PC-9 (cell line): ENCODE data around the gene TMEM50A. TPM values are rescaled to one million over a fixed set of nuclear protein-coding genes. Genes with fewer than 3 reads are reported as not detected.
"Not testable (repeated sequence)": the region's sequence is repeated elsewhere in the genome, so short reads cannot be mapped to it uniquely, and the experiment has no call there.

Experiments used
- Bru-seq: library from RNA; stranded (reverse); fragments of 400-500 nt; gene quantifications from one replicate; lab custom pipeline; 2021; lab: Mats Ljungman, UMichigan
- BruChase-seq, 2 experiments: library from RNA; stranded (reverse); fragments of 400-500 nt; gene quantifications; one replicate each; lab custom pipeline; 2021; lab: Mats Ljungman, UMichigan
- BruUV-seq: library from RNA; stranded (reverse); fragments of 400-500 nt; replicated peaks from 2 replicates; lab custom pipeline; 2021; lab: Mats Ljungman, UMichigan
- CTCF ChIA-PET: fragments of 300-600 bp; sonication (Branson Sonifier 250); formaldehyde crosslinking; loops from one replicate; lab custom pipeline; 2022; ENCODE audit warnings: antibody characterized with exemption; lab: Charles Lee
- POLR2A ChIA-PET: fragments of 300-600 bp; sonication (Branson Sonifier 250); formaldehyde crosslinking; loops from one replicate; lab custom pipeline; 2022; ENCODE audit warnings: antibody characterized with exemption; ENCODE audit not compliant: unreplicated experiment; lab: Charles Lee
- DNase-seq, 2 experiments: peaks; one replicate each; pipeline versions ENCODE4 v3.0.0 to v3.0.0-alpha.2; 2015 to 2022; ENCODE audit warnings: mixed read lengths in 1 of 2
- H2AFZ ChIP-seq: fragments of 200-600 bp; sonication (generic); 2 replicates; pipeline ENCODE4 v1.8.1; 2017; ENCODE audit warnings: antibody characterized with exemption
- H3F3A ChIP-seq: fragments of 200-600 bp; sonication (generic); 2 replicates; pipeline ENCODE4 v1.8.1; 2017; ENCODE audit warnings: antibody characterized with exemption, mild to moderate bottlenecking, low read depth; ENCODE audit not compliant: insufficient read depth
- H3K27ac ChIP-seq: fragments of 200-600 bp; sonication (generic); 2 replicates; pipeline ENCODE4 v1.6.1; 2016; ENCODE audit warnings: mixed run types
- H3K27me3 ChIP-seq: fragments of 200-600 bp; sonication (generic); 2 replicates; pipeline ENCODE4 v1.6.1; 2016; ENCODE audit warnings: low read depth, mixed run types; ENCODE audit not compliant: insufficient read depth
- H3K36me3 ChIP-seq: fragments of 200-600 bp; sonication (generic); 2 replicates; pipeline ENCODE4 v1.6.1; 2016; ENCODE audit warnings: low read depth, mixed run types
- H3K4me1 ChIP-seq: fragments of 200-600 bp; sonication (generic); replicated peaks from 2 replicates; pipeline ENCODE4 v1.6.1; 2016; ENCODE audit warnings: mixed run types; ENCODE audit not compliant: insufficient read depth
- H3K4me2 ChIP-seq: fragments of 200-600 bp; sonication (generic); 2 replicates; pipeline ENCODE4 v1.6.1; 2017; ENCODE audit warnings: mixed run types
- H3K4me3 ChIP-seq: fragments of 200-600 bp; sonication (generic); 2 replicates; pipeline ENCODE4 v1.6.1; 2016; ENCODE audit warnings: mixed run types
- H3K79me2 ChIP-seq: fragments of 200-600 bp; sonication (generic); 2 replicates; pipeline ENCODE4 v1.6.1; 2017; ENCODE audit warnings: low read depth, mixed run types
- H3K9me2 ChIP-seq: fragments of 200-600 bp; sonication (generic); 2 replicates; pipeline ENCODE4 v1.8.1; 2017; ENCODE audit warnings: mild to moderate bottlenecking; ENCODE audit not compliant: insufficient read depth
- H3K9me3 ChIP-seq: fragments of 200-600 bp; sonication (generic); 2 replicates; pipeline ENCODE4 v1.8.1; 2016; ENCODE audit warnings: low read depth; ENCODE audit not compliant: insufficient read depth
- H4K20me1 ChIP-seq: fragments of 200-600 bp; sonication (generic); 2 replicates; pipeline ENCODE4 v1.8.1; 2017; ENCODE audit not compliant: insufficient read depth
- EZH2 ChIP-seq: fragments of 200-600 bp; sonication (generic); IDR thresholded peaks from 2 replicates; pipeline ENCODE4 v1.8.0; 2017; ENCODE audit warnings: antibody characterized with exemption, low read depth
- intact Hi-C: fragments of 100-400 bp; cut with micrococcal nuclease; formaldehyde crosslinking; loops from one replicate; pipeline ENCODE4 v1.10.0; 2022; ENCODE audit not compliant: unreplicated experiment
- long read RNA-seq: library from polyadenylated mRNA; stranded (forward); transcript quantifications from one replicate; pipeline ENCODE4 v2.0.0, GENCODE V29; 2022
- total RNA-seq: library from RNA; stranded (reverse); gene quantifications from 2 replicates; pipeline ENCODE4 v1.2.3, GENCODE V29; 2021
- TF ChIP-seq, protein P1 (sequence below): fragments of 200-600 bp; sonication (generic); conservative IDR thresholded peaks from 2 replicates; pipeline ENCODE4 v1.6.1; 2017; ENCODE audit warnings: mixed run types, antibody characterized with exemption, mild to moderate bottlenecking, moderate library complexity

TMEM50A gene
- 59.4 and 81.9 TPM in 2 replicates for total RNA-seq
- percentile 76 among the genes with signal in this experiment for Bru-seq, nascent RNA
- percentile 73 among the genes with signal in this experiment for BruChase-seq, experiment 1, labeled RNA remaining after a 2-hour chase
- percentile 85 among the genes with signal in this experiment for BruChase-seq, experiment 2, labeled RNA remaining after a 6-hour chase
- long read RNA-seq, transcript TMEM50A-201 (7 exons, 2,683 nt): major isoform, 131 of 146 reads
- long read RNA-seq, partial matches to known transcripts: 4 of 146 reads
- long read RNA-seq, other reads (novel, unspliced or antisense): 9 of 146 reads

DNA sequence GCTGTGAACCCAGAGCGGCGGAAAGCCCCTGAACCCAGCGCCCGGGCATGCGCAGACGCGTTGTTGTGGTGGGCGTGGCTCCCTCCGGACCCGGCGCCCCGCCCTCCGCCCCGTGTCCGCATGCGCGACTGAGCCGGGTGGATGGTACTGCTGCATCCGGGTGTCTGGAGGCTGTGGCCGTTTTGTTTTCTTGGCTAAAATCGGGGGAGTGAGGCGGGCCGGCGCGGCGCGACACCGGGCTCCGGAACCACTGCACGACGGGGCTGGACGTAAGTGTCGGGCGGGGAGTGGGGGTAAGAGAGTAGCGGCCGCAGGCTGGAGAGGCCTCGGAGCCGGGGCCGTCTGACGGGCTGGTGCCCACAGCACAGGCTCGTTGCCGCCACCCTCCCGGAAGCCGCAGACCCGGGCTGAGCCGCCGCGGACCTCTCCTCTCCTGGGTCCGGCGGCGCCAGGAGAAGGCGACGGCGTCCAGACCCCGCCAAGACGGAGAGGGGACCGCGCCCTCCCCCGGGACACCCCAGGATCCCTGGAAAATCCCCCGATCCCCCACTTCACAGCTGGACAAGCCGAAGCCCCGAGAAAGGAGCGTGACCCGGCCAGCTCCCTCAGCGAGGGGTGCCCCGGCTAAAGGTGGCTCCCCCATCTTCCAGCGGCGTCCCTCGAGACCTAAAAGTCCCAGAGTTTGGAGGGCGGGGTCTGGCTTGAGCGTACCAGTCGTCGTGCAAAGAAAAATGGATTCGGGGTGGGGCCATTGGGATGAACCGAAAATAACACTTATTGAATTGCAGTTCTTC lies at the start of gene TMEM50A:
TMEM50A (plus strand) TSS at position 147 of the 794 bp plus-strand sequence. CDS start 2,153 bp downstream, outside the sequence.
- POLR2A ChIA-PET: no interaction called here

DNA sequence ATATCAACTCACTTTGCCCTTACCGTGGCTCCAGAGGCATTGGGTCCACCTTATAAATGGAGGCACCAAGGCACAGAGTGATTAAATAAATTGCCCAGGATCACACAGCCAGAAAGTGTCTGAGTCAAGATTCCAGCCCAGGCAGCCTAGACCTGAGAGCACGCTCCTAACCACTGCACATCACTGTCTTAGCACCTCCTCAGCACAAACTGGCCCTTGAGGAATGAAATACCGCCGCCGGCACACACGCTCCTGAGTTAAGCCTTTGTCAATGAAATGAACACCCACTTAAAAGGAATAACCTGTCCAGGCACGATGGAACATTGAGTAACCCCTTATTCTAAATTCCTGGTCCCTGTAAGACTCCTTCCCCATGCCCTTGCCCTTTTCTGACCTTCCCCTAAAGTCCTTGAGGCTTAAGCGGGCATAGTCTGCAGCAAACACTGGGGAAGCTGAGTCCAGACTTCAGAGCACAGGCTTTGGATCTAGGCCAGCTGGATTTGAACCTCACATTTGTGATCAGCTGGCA lies 49.5 kb upstream of the TMEM50A start:
- H3K79me2 ChIP-seq, DNase-seq, H3K27me3 ChIP-seq, H4K20me1 ChIP-seq, BruUV-seq, H3K36me3 ChIP-seq, H3F3A ChIP-seq, H3K9me2 ChIP-seq, H2AFZ ChIP-seq, H3K4me2 ChIP-seq, CTCF ChIA-PET, H3K4me1 ChIP-seq, H3K4me3 ChIP-seq, H3K27ac ChIP-seq, intact Hi-C loops, H3K9me3 ChIP-seq, POLR2A ChIA-PET: not testable (repeated sequence)

More for the DNA sequence above, at the start of gene TMEM50A:
- no peaks in the 10 kb centered on the region for H3K27me3 ChIP-seq
- intact Hi-C loops: no loop called here
- CTCF ChIA-PET: interaction anchor here (0.6 kb wide), 1 partner anchor 104 kb away, joined by 3 read pairs; no protein-coding TSS in a partner anchor
- peak within 1 kb of the TSS; percentile 82 for H2AFZ ChIP-seq
- peak; percentile 60 to 88 for DNase-seq
- H3K36me3 ChIP-seq: no peaks in the 10 kb centered on the region
- peak within 1 kb of the TSS; percentile 67 for H3K27ac ChIP-seq
- H3K9me2 ChIP-seq: no peaks in the 10 kb centered on the region
- BruUV-seq: TSS peak; percentile 68
- TF ChIP-seq EZH2: no peak
- TF ChIP-seq, protein P1, sequence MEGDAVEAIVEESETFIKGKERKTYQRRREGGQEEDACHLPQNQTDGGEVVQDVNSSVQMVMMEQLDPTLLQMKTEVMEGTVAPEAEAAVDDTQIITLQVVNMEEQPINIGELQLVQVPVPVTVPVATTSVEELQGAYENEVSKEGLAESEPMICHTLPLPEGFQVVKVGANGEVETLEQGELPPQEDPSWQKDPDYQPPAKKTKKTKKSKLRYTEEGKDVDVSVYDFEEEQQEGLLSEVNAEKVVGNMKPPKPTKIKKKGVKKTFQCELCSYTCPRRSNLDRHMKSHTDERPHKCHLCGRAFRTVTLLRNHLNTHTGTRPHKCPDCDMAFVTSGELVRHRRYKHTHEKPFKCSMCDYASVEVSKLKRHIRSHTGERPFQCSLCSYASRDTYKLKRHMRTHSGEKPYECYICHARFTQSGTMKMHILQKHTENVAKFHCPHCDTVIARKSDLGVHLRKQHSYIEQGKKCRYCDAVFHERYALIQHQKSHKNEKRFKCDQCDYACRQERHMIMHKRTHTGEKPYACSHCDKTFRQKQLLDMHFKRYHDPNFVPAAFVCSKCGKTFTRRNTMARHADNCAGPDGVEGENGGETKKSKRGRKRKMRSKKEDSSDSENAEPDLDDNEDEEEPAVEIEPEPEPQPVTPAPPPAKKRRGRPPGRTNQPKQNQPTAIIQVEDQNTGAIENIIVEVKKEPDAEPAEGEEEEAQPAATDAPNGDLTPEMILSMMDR: no peak
- H3K9me3 ChIP-seq: no peaks in the 10 kb centered on the region
- H4K20me1 ChIP-seq: peaks cover 6% of the 10 kb centered on the region; the same call in 1 of the 2 replicates
- H3K4me1 ChIP-seq: peaks cover 17% of the 10 kb centered on the region
- peaks cover 41% of the 10 kb centered on the region for H3K79me2 ChIP-seq
- peak within 1 kb of the TSS; percentile 98 for H3K4me2 ChIP-seq
- H3F3A ChIP-seq: no peaks in the 10 kb centered on the region; the same call in 1 of the 2 replicates
- peak within 1 kb of the TSS; percentile 78 for H3K4me3 ChIP-seq

DNA sequence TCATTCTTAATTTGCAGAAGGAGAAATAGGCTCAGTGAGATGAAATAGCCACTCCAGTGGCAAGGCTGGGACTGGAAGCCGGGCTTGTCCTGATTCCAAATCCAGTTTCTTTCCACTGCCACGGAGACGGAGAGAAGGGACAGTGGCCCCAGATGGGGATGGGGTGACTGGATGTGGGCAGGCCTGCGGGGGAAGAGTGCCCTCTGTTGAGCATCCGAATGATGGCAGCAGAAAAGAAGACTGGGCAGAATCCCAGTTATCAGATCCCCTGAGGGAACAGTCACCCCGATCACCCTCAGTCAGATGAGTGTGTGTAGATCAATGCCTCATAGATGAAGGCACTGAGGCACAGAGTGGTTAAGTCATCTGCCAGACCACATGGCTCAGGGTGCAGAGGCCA lies 48.1 kb upstream of the TMEM50A start:
- H3F3A ChIP-seq, H3K4me3 ChIP-seq, H3K9me3 ChIP-seq, H3K4me1 ChIP-seq, intact Hi-C loops, H3K27ac ChIP-seq, H3K27me3 ChIP-seq, H2AFZ ChIP-seq, BruUV-seq, POLR2A ChIA-PET, CTCF ChIA-PET, H3K4me2 ChIP-seq, H3K9me2 ChIP-seq, H3K36me3 ChIP-seq, H4K20me1 ChIP-seq, H3K79me2 ChIP-seq: not testable (repeated sequence)
- TF ChIP-seq, protein P1: peak; percentile 32; the same call in 1 of the 2 replicates
- DNase-seq: peak in 1 of 2 experiments; percentile 9

DNA sequence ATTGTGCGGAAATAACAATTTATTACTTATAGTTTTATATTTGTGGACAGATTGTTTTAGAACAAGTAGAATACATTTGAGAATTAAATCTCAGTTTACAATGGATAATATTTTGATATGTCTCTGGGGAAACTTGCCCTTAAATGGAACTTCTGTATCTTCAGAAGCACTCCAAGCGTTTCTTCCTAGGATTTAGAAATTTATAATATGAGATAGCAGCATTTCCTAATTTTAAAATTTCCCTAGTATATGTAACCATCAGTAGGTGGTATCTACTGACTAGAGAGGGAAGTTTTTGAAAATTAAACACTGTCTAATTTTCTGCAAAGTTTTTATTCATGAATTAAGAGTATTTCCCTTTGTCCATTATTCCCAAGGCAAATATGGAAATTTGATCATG lies 44.7 kb upstream of the TMEM50A start:
- H3K36me3 ChIP-seq, H3K27me3 ChIP-seq, H3K79me2 ChIP-seq, BruUV-seq, intact Hi-C loops, CTCF ChIA-PET, H3F3A ChIP-seq, H3K27ac ChIP-seq, DNase-seq, H3K9me2 ChIP-seq, H3K9me3 ChIP-seq, H2AFZ ChIP-seq, POLR2A ChIA-PET, H3K4me1 ChIP-seq, H3K4me2 ChIP-seq, H3K4me3 ChIP-seq, H4K20me1 ChIP-seq: not testable (repeated sequence)

DNA sequence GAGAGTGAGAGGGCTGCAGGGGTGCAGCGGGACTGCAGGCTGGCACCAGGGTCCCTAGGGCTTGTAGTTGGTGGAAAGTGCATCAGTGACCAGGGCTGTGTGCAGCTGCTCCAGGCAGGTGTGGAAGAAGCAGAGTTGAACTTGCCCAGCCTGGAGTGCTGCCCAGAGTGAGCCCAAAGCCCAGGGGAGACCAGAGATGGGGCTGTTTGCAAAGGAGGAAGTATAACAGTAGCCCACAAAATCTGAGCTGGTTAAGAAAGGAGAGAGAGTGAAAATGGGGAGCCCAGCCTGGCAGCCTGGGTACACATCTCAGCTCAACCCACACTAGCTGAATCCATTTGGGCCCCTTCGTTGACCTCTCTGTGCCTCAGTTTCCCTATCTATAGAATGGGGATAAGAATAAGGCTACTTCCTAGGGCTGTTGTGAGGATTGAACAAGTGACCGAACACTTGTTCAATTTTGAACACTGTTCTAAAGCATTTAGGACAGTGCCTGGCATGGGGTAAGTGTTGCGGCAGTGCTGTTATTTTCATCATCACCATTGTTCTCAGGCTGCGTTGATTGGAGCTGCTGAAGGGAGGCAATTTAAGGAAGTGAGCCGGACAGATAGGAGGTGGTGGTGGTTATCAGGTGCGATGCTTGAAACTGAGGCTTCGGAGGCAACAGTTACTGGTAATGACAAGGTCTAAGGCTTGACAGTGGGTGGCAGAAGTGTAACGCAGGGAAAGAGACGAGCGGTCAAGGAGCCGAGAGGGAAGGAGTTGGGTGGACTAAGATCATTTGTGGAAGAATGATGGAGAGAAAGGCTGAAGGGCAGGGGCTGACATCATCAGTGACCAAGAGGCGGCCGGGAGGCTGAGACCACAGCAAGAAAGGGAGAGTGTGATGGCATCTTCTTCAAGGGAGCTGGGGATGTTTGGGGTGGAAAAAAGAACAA lies 43.0 kb upstream of the TMEM50A start:
- BruUV-seq, H3K4me1 ChIP-seq, H3K79me2 ChIP-seq, H3F3A ChIP-seq, DNase-seq, H2AFZ ChIP-seq, H4K20me1 ChIP-seq, H3K9me3 ChIP-seq, H3K4me2 ChIP-seq, intact Hi-C loops, H3K4me3 ChIP-seq, H3K27me3 ChIP-seq, H3K9me2 ChIP-seq, CTCF ChIA-PET, H3K27ac ChIP-seq, POLR2A ChIA-PET, H3K36me3 ChIP-seq: not testable (repeated sequence)
